H1 (cell line): ENCODE measurements around the gene SEZ6. TPM values are rescaled to one million over a fixed set of nuclear protein-coding genes. Genes with fewer than 3 reads are reported as not detected.
A peak's percentile ranks its signal among the peaks of the same experiment; 100 is the strongest.

Experiments
- CTCF ChIA-PET: fragments of 300-600 bp; sonication (Branson Sonifier 250); formaldehyde crosslinking; loops from one replicate; lab custom pipeline; 2021; ENCODE audit not compliant: partially characterized antibody; lab: Charles Lee
- POLR2A ChIA-PET: fragments of 300-600 bp; sonication (Branson Sonifier 250); formaldehyde crosslinking; loops from one replicate; lab custom pipeline; 2021; ENCODE audit warnings: inconsistent platforms; ENCODE audit not compliant: partially characterized antibody; lab: Charles Lee
- DNase-seq, 2 experiments: peaks; one replicate each; pipeline versions ENCODE4 v3.0.0 to v3.0.0-alpha.2; 2010 to 2022; ENCODE audit warnings: low spot score in 2 of 2, low read depth in 1 of 2, mixed read lengths in 1 of 2
- FAIRE-seq: peaks from 2 replicates; lab custom pipeline; 2011; peaks lifted over from hg19 to GRCh38; lab: Jason Lieb, UNC
- H2AFZ ChIP-seq: 2 replicates; pipeline ENCODE4 v1.8.1; 2012; ENCODE audit warnings: low read length, inconsistent platforms
- H2AK5ac ChIP-seq: 2 replicates; pipeline ENCODE4 v1.6.1; 2013; ENCODE audit warnings: low read depth, low read length
- H2BK120ac ChIP-seq: replicated peaks from 2 replicates; pipeline ENCODE3; 2013; ENCODE audit warnings: low read depth, low read length, inconsistent platforms
- H2BK12ac ChIP-seq: 2 replicates; pipeline ENCODE4 v1.6.1; 2013; ENCODE audit warnings: low read depth, low read length
- H2BK15ac ChIP-seq: 2 replicates; pipeline ENCODE4 v1.6.1; 2013; ENCODE audit warnings: low read length
- H2BK20ac ChIP-seq: 2 replicates; pipeline ENCODE4 v1.6.1; 2013; ENCODE audit warnings: low read length
- H2BK5ac ChIP-seq: 2 replicates; pipeline ENCODE4 v1.6.1; 2013; ENCODE audit warnings: low read depth, low read length
- H3K14ac ChIP-seq: 2 replicates; pipeline ENCODE4 v1.6.1; 2013; ENCODE audit warnings: inconsistent platforms; ENCODE audit not compliant: insufficient read length
- H3K18ac ChIP-seq: 2 replicates; pipeline ENCODE4 v1.6.1; 2013; ENCODE audit warnings: low read length; ENCODE audit errors: extremely low read depth
- H3K23ac ChIP-seq: 2 replicates; pipeline ENCODE4 v1.6.1; 2013; ENCODE audit warnings: inconsistent platforms; ENCODE audit not compliant: insufficient read length
- H3K23me2 ChIP-seq: 2 replicates; pipeline ENCODE4 v1.6.1; 2013; ENCODE audit warnings: low read depth, low read length
- H3K27ac ChIP-seq: 2 replicates; pipeline ENCODE4 v1.6.1; 2011; ENCODE audit warnings: low read depth, low read length, inconsistent platforms
- H3K27me3 ChIP-seq, 4 experiments: replicated peaks in 1 of 4; 1 replicate in 1 of 4; 2 replicates in 3 of 4; pipeline versions ENCODE4 v1.6.1 to v1.8.1; 2011 to 2013; ENCODE audit warnings: low read length in 3 of 4, mild to moderate bottlenecking in 3 of 4, inconsistent platforms in 2 of 4, mixed read lengths in 2 of 4, moderate library complexity in 1 of 4; ENCODE audit not compliant: control insufficient read depth in 3 of 4, insufficient read depth in 3 of 4; ENCODE audit errors: extremely low read depth in 1 of 4
- H3K36me3 ChIP-seq, 4 experiments: 2 replicates each; pipeline versions ENCODE4 v1.6.1 to v1.8.1; 2011 to 2013; ENCODE audit warnings: mild to moderate bottlenecking in 4 of 4, low read length in 3 of 4, moderate library complexity in 2 of 4, control low read depth in 1 of 4, inconsistent platforms in 1 of 4; ENCODE audit not compliant: insufficient read depth in 4 of 4, control insufficient read depth in 2 of 4
- H3K4ac ChIP-seq: replicated peaks from 2 replicates; pipeline ENCODE3; 2013; ENCODE audit warnings: low read length, low read depth, mixed read lengths, inconsistent platforms; ENCODE audit not compliant: insufficient read length
- H3K4me1 ChIP-seq, 4 experiments: replicated peaks in 1 of 4; 1 replicate in 1 of 4; 2 replicates in 3 of 4; pipeline versions ENCODE4 v1.6.1 to v1.8.1; 2011 to 2013; ENCODE audit warnings: low read length in 3 of 4, inconsistent platforms in 2 of 4, mixed read lengths in 1 of 4; ENCODE audit not compliant: insufficient read depth in 4 of 4, control insufficient read depth in 3 of 4
- H3K4me2 ChIP-seq, 2 experiments: 2 replicates each; pipeline versions ENCODE4 v1.6.1 to v1.8.1; 2011 to 2013; ENCODE audit warnings: low read depth in 2 of 2, low read length in 2 of 2, control low read depth in 1 of 2, inconsistent platforms in 1 of 2, mild to moderate bottlenecking in 1 of 2; ENCODE audit not compliant: insufficient read depth in 1 of 2
- H3K4me3 ChIP-seq, 4 experiments: fragments of 200-600, 300-600 bp in 1 of 4; sonication (generic), shearing (Covaris generic), sonication (Bioruptor Twin) in 1 of 4; 2 replicates each; pipeline versions ENCODE4 v1.5.1 to v1.8.1; 2011 to 2016; ENCODE audit warnings: low read length in 4 of 4, low read depth in 3 of 4, control low read depth in 2 of 4, inconsistent platforms in 2 of 4, mild to moderate bottlenecking in 2 of 4, mixed read lengths in 1 of 4, moderate library complexity in 1 of 4; ENCODE audit not compliant: insufficient read depth in 2 of 4; ENCODE audit errors: extremely low read depth in 1 of 4
- H3K56ac ChIP-seq: replicated peaks from 2 replicates; pipeline ENCODE3; 2013; ENCODE audit warnings: low read depth, mild to moderate bottlenecking, mixed read lengths, low read length, inconsistent platforms; ENCODE audit not compliant: insufficient read length
- H3K79me1 ChIP-seq: 2 replicates; pipeline ENCODE4 v1.6.1; 2013; ENCODE audit warnings: low read depth, low read length, control low read depth
- H3K79me2 ChIP-seq, 2 experiments: 2 replicates each; pipeline versions ENCODE4 v1.6.1 to v1.8.1; 2012 to 2013; ENCODE audit warnings: low read length in 2 of 2, mild to moderate bottlenecking in 2 of 2, inconsistent platforms in 1 of 2; ENCODE audit not compliant: insufficient read depth in 2 of 2, control insufficient read depth in 1 of 2
- H3K9ac ChIP-seq, 4 experiments: replicated peaks in 1 of 4; 1 replicate in 1 of 4; 2 replicates in 3 of 4; pipeline versions ENCODE4 v1.6.1 to v1.8.1; 2011 to 2013; ENCODE audit warnings: low read depth in 3 of 4, low read length in 3 of 4, control low read depth in 2 of 4, mild to moderate bottlenecking in 2 of 4, moderate library complexity in 2 of 4, inconsistent platforms in 1 of 4; ENCODE audit errors: extremely low read depth in 1 of 4
- H3K9me3 ChIP-seq, 2 experiments: 2 replicates each; pipeline versions ENCODE4 v1.6.1 to v1.8.1; 2012 to 2013; ENCODE audit warnings: mild to moderate bottlenecking in 2 of 2, moderate library complexity in 2 of 2, control low read depth in 1 of 2, inconsistent platforms in 1 of 2, low read depth in 1 of 2, low read length in 1 of 2, mixed read lengths in 1 of 2; ENCODE audit not compliant: insufficient read depth in 2 of 2
- H4K20me1 ChIP-seq, 2 experiments: replicated peaks in 1 of 2; 2 replicates each; pipeline versions ENCODE3 to v1.8.1; 2011 to 2013; ENCODE audit warnings: inconsistent platforms in 2 of 2, low read length in 2 of 2, mild to moderate bottlenecking in 1 of 2; ENCODE audit not compliant: insufficient read depth in 2 of 2, control insufficient read depth in 1 of 2
- H4K5ac ChIP-seq: 2 replicates; pipeline ENCODE4 v1.6.1; 2013; ENCODE audit warnings: low read length, low read depth, mixed read lengths, inconsistent platforms; ENCODE audit not compliant: insufficient read length
- H4K8ac ChIP-seq: 2 replicates; pipeline ENCODE4 v1.8.0; 2013; ENCODE audit warnings: mild to moderate bottlenecking, moderate library complexity, low read length, inconsistent platforms; ENCODE audit not compliant: insufficient read depth; ENCODE audit errors: extremely low read depth
- H4K91ac ChIP-seq: replicated peaks from 2 replicates; pipeline ENCODE3; 2013; ENCODE audit warnings: low read length, mixed read lengths, inconsistent platforms; ENCODE audit not compliant: insufficient read length
- FOSL1 ChIP-seq: IDR thresholded peaks from 2 replicates; pipeline ENCODE4 v1.6.1; 2011; ENCODE audit warnings: mild to moderate bottlenecking, low read depth, low read length, moderate library complexity; ENCODE audit not compliant: insufficient read depth
- KDM4A ChIP-seq: IDR thresholded peaks from one replicate; pipeline ENCODE4 v1.7.1; 2012; ENCODE audit warnings: low read depth, mild to moderate bottlenecking, moderate library complexity, low read length, inconsistent platforms; ENCODE audit not compliant: severe bottlenecking
- MAFK ChIP-seq: IDR thresholded peaks from 2 replicates; pipeline ENCODE4 v1.6.1; 2012; ENCODE audit warnings: low read depth, mild to moderate bottlenecking, improper control_type of control experiment, low read length
- NANOG ChIP-seq: IDR thresholded peaks from 2 replicates; pipeline ENCODE4 v1.6.1; 2011; ENCODE audit warnings: low read length, low read depth, mild to moderate bottlenecking, inconsistent platforms; ENCODE audit not compliant: insufficient read depth, poor library complexity, severe bottlenecking
- RFX5 ChIP-seq: IDR thresholded peaks from 2 replicates; pipeline ENCODE4 v1.6.1; 2011; ENCODE audit warnings: low read depth, low read length, improper control_type of control experiment, borderline replicate concordance
- SIN3A ChIP-seq, 2 experiments: IDR thresholded peaks in 1 of 2; conservative IDR thresholded peaks in 1 of 2; 2 replicates each; pipeline ENCODE4 v1.6.1; 2011 to 2012; ENCODE audit warnings: low read length in 2 of 2, improper control_type of control experiment in 1 of 2, low read depth in 1 of 2, mild to moderate bottlenecking in 1 of 2
- WGBS, 2 experiments: shearing (Covaris generic) in 1 of 2; methylation state at CpG; one replicate each; pipeline versions ENCODE4 v1.1.6 to v1.1.7; 2013 to 2015; ENCODE audit warnings: low lambda C conversion rate in 2 of 2, mixed read lengths in 2 of 2, inconsistent platforms in 1 of 2, low coverage in 1 of 2, missing lambda C conversion rate in 1 of 2; ENCODE audit not compliant: insufficient replicate concordance in 2 of 2, insufficient coverage in 1 of 2, insufficient read length in 1 of 2; ENCODE audit errors: extremely low coverage in 1 of 2, missing lambda C conversion rate in 1 of 2; 5-methylcytosine and 5-hydroxymethylcytosine counted together
- polyA plus RNA-seq, 7 experiments: library from polyadenylated mRNA; depleted of rRNA in 3 of 7; stranded (reverse) in 5 of 7; unstranded in 2 of 7; fragments of >200 nt in 5 of 7; fragments of 200-250 nt in 2 of 7; gene quantifications; 1 replicate in 5 of 7; 2 replicates in 1 of 7; 4 replicates in 1 of 7; pipeline versions ENCODE4 v1.2.1 to v1.2.3, GENCODE V29; 2011 to 2013; ENCODE audit warnings: missing spikeins in 2 of 7, mixed read lengths in 2 of 7
- total RNA-seq: library from RNA; stranded (reverse); fragmentation: NEBNext Ultra II Directional; extraction: Animal tissue kit (Norgen Biotek cat#: 25700); gene quantifications from 2 replicates; pipeline ENCODE4 v1.2.1, GENCODE V29; 2021
- TF ChIP-seq, protein P1 (sequence below): IDR thresholded peaks from 2 replicates; pipeline ENCODE4 v1.6.1; 2011; ENCODE audit warnings: low read length, improper control_type of control experiment

SEZ6 gene
- total and polyA plus RNA-seq, 2 of the 8 experiments (the other 6 are each of a cell fraction or from before 2014, with no cell fraction given), result 6.9 to 16.1 TPM

- H3K79me1 ChIP-seq, result 0 out of 2 replicates have a peak, but pooled peaks cover 2% of the 10 kb centered on the region
- no peaks in the 10 kb centered on the region for H3K9me3 ChIP-seq
- H3K27me3 ChIP-seq, result no peaks in the 10 kb centered on the region
- CTCF ChIA-PET, result interaction anchor here (4.4 to 4.8 kb wide), 2 partner anchors 67 to 70 kb away, joined by 21 to 23 read pairs; no protein-coding TSS in a partner anchor
- peaks cover 4% of the 10 kb centered on the region; the same call in 1 of the 2 replicates for H3K23me2 ChIP-seq
- no peak overlapping the region for H3K14ac ChIP-seq
- no peak overlapping the region for H2BK120ac ChIP-seq
- peaks cover 0 to 6% of the 10 kb centered on the region in 2 experiments; a peak in 1 of 4 replicates for H3K79me2 ChIP-seq
- H2AK5ac ChIP-seq, result peak overlapping the region; percentile 46; the same call in 1 of the 2 replicates
- TF ChIP-seq, protein P1, sequence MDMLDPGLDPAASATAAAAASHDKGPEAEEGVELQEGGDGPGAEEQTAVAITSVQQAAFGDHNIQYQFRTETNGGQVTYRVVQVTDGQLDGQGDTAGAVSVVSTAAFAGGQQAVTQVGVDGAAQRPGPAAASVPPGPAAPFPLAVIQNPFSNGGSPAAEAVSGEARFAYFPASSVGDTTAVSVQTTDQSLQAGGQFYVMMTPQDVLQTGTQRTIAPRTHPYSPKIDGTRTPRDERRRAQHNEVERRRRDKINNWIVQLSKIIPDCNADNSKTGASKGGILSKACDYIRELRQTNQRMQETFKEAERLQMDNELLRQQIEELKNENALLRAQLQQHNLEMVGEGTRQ, result no peak
- no peak for TF ChIP-seq MAFK
- TF ChIP-seq RFX5, result no peak
- no peak for TF ChIP-seq NANOG
- TF ChIP-seq SIN3A (conservative IDR thresholded peaks at IDR 0.05 in 1 of 2, IDR thresholded peaks at IDR 0.05 in 1 of 2; ENCODE audit: low read depth in 1 of 2, low read length in 2 of 2), result no peak
- no peak for TF ChIP-seq FOSL1
- no peak for TF ChIP-seq KDM4A
- TF ChIP-seq, all 59 proteins: peak for 0
- H2BK12ac ChIP-seq, result peak overlapping the region; percentile 78; the same call in 1 of the 2 replicates
- no peak overlapping the region; the same call in 1 of the 2 replicates for H2BK5ac ChIP-seq
- H3K4ac ChIP-seq, result no peak overlapping the region
- peak overlapping the region; percentile 97 for H2BK20ac ChIP-seq
- no peak overlapping the region for H3K23ac ChIP-seq
- H4K5ac ChIP-seq, result no peak overlapping the region
- H3K4me1 ChIP-seq, result peaks cover 7 to 24% (median 15%) of the 10 kb centered on the region in 4 experiments
- H3K9ac ChIP-seq, result no peak overlapping the region
- H2AFZ ChIP-seq, result no peak overlapping the region
- H3K4me2 ChIP-seq, result no peak overlapping the region
- no peak overlapping the region for H4K91ac ChIP-seq
- no peak overlapping the region for H3K27ac ChIP-seq
- POLR2A ChIA-PET, result no interaction called here
- WGBS, 2 experiments, result 91% methylated on average over 7 of the region's 7 CpGs; no CpG with 5 or more reads in 1 of the 2 experiments
- FAIRE-seq (no peak), DNase-seq (no peak)
- peaks cover 0 to 19% (median 1%) of the 10 kb centered on the region in 4 experiments; a peak in 3 of 8 replicates for H3K36me3 ChIP-seq
- H2BK15ac ChIP-seq, result no peak overlapping the region
- H3K4me3 ChIP-seq, result no peak overlapping the region
- no peak overlapping the region for H3K18ac ChIP-seq
- H3K56ac ChIP-seq, result no peak overlapping the region
- no peak overlapping the region for H4K8ac ChIP-seq
- no peaks in the 10 kb centered on the region for H4K20me1 ChIP-seq
Measured at GRCh38 chr17:29045734-29046472, 40.1 kb upstream of the SEZ6 start.
